HG03469 (cell line): Measurements from ENCODE around the gene C10orf90.

Experiments used
- ATAC-seq: cut with Tn5 transposase; IDR thresholded peaks from one replicate; pipeline ENCODE4 v1.9.1; 2021; ENCODE audit warnings: mild to moderate bottlenecking, moderate library complexity, moderate number of reproducible peaks; ENCODE audit not compliant: unreplicated experiment

C10orf90 gene

GRCh38 chr10:126670056-126670894 is at the start of gene C10orf90:
TSS of gene C10orf90 (minus strand) at chr10:126670693. CDS start at chr10:126670480, 213 bp downstream.
- ATAC-seq, result no peak

DNA sequence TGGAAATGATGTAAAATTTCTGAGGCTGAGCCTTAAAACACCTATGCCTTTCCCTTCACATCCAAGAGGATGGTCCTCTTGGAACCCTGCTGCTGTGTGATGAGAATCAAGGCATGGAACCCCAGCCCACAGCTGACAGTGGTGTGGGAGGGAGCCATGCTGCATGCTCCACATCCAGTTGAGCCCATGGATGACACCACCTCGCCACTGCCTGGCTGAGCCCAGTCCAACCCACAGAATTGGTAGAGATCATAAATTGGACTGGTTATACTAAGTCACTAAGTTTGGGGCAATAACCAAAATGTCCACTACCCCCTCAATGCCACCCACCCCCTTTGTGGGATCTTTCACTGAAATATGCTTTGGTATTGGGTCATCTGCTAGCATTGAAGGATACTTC is 45.9 kb upstream of the C10orf90 start:
- no peak for ATAC-seq

DNA sequence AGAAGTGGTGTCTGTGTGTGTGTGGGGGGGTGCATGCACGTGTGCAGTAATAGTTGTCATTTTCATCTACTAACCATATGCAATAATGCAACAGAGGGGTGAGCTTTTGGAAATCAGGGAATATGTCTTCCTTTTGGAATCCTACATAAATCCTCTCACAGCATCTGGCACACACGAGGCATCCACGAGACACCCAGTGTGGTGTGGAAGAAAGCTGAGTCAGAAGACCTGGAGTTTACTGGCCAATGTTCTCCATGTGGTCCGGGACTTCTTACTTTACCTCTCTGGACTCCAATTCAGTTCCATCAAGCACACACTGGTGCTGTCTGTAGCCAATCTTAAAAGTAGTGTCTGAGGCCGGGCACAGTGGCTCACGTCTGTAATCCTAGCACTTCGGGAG is 43.1 kb upstream of the C10orf90 start:
- ATAC-seq, result no peak

GRCh38 chr10:126712681-126713080 is 42.2 kb upstream of the C10orf90 start:
- ATAC-seq, result no peak

DNA sequence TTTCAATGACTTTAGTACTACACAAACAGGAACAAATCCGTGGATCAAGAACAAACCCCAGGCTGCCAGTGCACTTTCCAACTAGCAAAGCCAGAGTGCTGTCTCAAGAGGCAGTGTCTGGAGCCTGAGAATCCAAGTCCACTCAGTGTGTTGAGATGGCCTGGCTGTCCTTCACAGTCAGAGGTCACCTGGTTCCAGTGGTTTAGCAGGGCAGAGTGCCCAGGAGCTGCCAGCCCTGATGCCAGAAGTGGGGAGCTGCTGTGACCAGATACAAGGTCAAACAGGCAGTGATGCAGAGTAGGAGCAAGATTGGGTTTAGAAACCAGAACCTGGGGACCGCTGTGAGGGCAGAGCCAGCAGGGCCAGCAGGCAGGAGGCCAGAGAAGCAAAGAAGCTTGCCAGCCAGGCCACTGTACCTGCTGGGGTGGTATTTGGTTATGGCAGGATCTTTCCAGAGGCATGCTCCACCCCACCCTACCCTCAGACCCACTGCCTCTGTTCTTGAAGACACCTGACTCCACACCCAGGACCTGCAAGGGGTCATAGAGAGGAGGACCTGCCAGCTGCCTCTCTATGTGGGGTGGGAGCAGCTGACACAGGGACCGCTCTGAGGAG is 35.6 kb upstream of the C10orf90 start:
- no peak for ATAC-seq

GRCh38 chr10:126705131-126705530 is 34.6 kb upstream of the C10orf90 start:
- no peak for ATAC-seq

- no peak for ATAC-seq
These were observed 34.2 kb upstream of the C10orf90 start for GRCh38 chr10:126704649-126705048.

DNA sequence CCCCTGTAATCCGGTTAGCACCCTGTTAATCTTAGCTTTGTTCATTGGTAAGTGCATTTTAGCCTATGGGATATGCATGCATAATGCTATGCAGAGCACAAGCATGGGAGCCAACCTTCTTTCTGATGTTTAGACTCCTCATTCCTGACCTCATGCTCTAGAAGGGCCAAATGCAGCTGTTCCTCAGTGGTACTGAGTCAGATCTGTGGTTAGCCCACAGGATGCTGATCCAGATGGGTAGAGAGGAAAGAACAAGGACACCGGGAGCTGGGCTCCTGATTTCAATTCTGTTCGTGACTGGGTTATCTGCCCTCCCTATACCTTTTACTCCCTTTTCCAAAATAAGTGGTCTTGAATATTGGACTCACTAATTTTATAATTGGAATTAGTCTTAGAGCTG is 31.7 kb upstream of the C10orf90 start:
- ATAC-seq, result no peak

GRCh38 chr10:126701526-126701925 is 31.0 kb upstream of the C10orf90 start:
- no peak for ATAC-seq

DNA sequence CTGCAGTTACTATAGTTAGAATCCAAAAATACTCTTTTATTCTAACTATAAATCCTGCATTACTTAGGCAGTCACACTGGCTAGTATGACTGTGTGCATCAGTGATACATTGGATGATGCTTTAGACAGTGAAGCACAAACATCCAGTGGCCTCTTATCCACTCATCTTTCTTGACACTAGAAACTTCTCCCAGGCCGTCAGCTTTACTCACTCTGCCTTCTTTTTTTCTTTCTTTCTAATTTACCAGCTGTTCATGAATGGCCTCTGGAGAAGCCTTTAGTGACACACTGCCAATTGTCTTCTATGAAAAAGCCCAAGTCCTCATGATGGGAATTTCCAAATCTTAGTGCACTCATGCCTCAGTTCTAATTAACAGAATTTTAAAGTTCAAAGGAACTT is 26.2 kb upstream of the C10orf90 start:
- no peak for ATAC-seq

- ATAC-seq, result no peak
These were observed 21.0 kb upstream of the C10orf90 start for GRCh38 chr10:126691456-126691855.

- no peak for ATAC-seq
These were observed 20.0 kb upstream of the C10orf90 start for GRCh38 chr10:126690534-126690933.

DNA sequence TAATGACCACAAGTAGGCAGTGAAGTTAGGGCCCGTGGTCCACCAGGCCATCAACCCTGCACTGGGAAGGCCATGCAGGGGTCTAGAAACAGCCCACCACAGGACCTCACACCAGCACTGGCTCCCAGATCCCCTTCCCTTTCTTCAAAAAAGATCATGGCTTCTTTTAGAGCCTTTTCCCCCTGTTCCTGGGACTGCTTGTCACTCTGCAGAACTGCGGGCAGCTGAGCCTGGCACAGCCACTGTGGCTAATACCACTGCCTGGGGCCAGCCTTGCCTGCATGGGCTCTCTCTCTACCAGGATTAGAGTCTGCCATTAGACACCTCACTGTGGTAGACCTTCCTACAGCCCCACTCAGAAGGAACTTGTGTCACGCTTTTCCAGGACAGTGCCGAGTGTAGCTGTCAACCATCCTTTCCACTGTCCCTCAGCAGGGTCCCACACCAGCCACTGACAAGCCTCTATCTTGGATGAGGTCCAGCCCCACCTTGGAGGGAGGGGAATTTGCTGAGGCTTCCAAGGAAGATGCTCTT is 19.0 kb upstream of the C10orf90 start:
- ATAC-seq, result no peak

- ATAC-seq, result no peak
These were observed 16.7 kb upstream of the C10orf90 start for GRCh38 chr10:126687121-126687606.

DNA sequence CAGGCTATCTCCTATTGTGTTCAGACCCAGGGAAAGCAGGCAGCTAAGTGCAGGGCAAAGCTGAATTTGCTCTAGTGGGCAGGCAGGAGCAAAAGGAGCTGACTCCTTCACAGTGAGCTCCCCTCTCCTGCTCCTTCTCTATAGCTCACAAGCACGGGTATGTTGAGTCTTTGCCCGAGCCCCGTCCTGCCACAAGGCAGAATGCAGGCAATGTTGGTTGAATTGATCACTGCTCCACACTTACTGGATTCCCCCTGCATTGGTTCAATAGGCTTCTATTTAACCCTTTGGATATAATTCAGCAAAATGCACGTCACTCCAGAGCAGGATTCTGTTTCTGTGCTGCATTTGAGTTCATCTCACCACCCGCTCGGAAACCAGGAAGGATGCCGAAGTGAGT is 16.2 kb upstream of the C10orf90 start:
- ATAC-seq, result no peak

GRCh38 chr10:126686268-126686667 is 15.8 kb upstream of the C10orf90 start:
- ATAC-seq, result no peak

DNA sequence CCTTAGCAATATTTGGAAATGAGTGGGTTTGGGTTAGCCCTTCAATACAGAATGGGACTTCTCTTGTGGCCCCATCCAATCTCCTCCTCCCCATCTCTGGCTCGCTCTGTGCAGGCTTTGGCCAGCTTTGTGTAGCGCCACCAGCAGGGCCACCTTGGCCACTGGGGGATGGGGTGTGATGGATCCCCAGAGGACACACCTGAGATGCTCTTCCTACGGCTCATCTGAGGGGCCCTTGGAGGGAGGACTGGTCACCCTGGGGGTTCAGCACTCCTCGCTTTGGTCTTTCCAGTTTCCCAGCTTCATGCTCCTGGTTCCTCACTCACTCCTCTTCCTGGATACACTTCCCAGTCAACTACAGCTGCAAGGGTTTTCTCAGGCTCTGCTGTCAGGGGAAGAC is 15.3 kb upstream of the C10orf90 start:
- no peak for ATAC-seq

DNA sequence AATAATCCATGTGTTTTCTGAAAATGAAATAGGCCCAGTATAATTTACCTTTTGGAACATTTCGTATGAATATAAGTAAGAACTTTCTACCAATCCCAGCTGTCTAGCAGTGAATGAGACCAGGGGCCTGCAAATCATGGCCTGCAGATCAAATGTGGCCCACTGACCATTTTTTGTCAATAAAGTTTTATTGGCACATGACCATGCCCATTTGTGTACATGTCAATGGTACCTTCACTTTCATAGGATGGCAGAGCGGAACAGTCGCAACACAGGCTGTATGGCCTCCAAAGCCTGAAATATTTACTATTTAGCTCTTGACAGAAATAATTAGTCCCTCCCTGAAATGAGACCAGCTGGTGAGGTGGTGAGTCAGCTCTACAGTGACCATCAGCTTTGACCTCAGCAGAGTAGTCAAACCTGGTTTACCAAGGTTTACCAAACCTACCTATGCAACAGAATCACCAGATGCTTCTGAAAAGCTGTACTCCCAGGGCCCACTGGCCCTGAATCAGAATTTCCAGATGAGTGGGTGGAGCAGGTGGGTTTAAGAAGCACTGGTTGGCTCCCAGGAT is 13.8 kb upstream of the C10orf90 start:
- no peak for ATAC-seq

- no peak for ATAC-seq
These were observed 13.0 kb upstream of the C10orf90 start for GRCh38 chr10:126683466-126683865.

GRCh38 chr10:126675656-126676438 is 5.4 kb upstream of the C10orf90 start:
- ATAC-seq, result no peak
